Brain microvascular endothelial cell (primary cell): ENCODE results near the gene FOLR1.
"Not testable (repeated sequence)": the region's sequence is repeated elsewhere in the genome, so short reads cannot be mapped to it uniquely, and the experiment has no call there.

ENCODE experiments used
- DNase-seq: peaks from one replicate; pipeline ENCODE4 v3.0.0-alpha.2; 2020
- H3K27ac ChIP-seq: fragments of 250-450 bp; sonication (Bioruptor Pico); 2 replicates; pipeline ENCODE4 v1.5.1; 2020; ENCODE audit warnings: mild to moderate bottlenecking, moderate library complexity
- H3K27me3 ChIP-seq: fragments of 250-450 bp; sonication (Bioruptor Pico); replicated peaks from 2 replicates; pipeline ENCODE4 v1.5.1; 2020; ENCODE audit warnings: mild to moderate bottlenecking
- H3K36me3 ChIP-seq: fragments of 250-450 bp; sonication (Bioruptor Pico); replicated peaks from 2 replicates; pipeline ENCODE4 v1.5.1; 2020; ENCODE audit warnings: mild to moderate bottlenecking
- H3K4me3 ChIP-seq: 2 replicates; pipeline ENCODE4 v1.5.1; 2011; ENCODE audit warnings: low read depth, mild to moderate bottlenecking, control low read depth, low read length, moderate library complexity
- in situ Hi-C: cut with HindIII; loops from 2 replicates; pipeline ENCODE4 v1.10.0; 2017; ENCODE audit warnings: low sequenced_read_pairs, low pct_ligation_motif_present
- TF ChIP-seq, protein P1 (sequence below): IDR thresholded peaks from 2 replicates; pipeline ENCODE4 v1.5.1; 2011; ENCODE audit warnings: low read depth, mild to moderate bottlenecking, moderate library complexity, low read length, control low read depth, inconsistent platforms; ENCODE audit errors: missing control alignments

The FOLR1 gene

DNA sequence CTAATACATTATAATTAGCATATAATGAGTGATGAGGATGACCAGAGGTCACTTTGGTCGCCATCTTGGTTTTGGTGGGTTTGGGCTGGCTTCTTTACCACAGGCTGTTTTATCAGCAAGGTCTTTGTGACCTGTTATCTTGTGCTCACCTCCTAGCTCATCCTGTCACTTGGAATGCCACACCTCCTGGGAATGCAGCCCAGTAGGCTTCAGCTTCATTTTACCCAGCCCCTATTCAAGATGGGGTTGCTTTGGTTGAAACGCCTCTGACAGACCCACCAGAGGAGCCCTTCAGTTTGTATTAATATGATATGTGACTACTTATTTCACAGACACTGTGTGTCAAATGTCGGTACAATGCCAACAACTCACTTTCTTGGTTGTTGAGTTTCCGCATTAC lies 36.2 kb upstream of the FOLR1 start:
- Histone ChIP-seq H3K27ac (no peak overlapping the region), H3K36me3 (no peaks in the 10 kb centered on the region), H3K27me3 (peaks cover 4% of the 10 kb centered on the region), H3K4me3 (no peak overlapping the region)
- in situ Hi-C loops: no loop called here
- no peak for DNase-seq
- TF ChIP-seq, protein P1, sequence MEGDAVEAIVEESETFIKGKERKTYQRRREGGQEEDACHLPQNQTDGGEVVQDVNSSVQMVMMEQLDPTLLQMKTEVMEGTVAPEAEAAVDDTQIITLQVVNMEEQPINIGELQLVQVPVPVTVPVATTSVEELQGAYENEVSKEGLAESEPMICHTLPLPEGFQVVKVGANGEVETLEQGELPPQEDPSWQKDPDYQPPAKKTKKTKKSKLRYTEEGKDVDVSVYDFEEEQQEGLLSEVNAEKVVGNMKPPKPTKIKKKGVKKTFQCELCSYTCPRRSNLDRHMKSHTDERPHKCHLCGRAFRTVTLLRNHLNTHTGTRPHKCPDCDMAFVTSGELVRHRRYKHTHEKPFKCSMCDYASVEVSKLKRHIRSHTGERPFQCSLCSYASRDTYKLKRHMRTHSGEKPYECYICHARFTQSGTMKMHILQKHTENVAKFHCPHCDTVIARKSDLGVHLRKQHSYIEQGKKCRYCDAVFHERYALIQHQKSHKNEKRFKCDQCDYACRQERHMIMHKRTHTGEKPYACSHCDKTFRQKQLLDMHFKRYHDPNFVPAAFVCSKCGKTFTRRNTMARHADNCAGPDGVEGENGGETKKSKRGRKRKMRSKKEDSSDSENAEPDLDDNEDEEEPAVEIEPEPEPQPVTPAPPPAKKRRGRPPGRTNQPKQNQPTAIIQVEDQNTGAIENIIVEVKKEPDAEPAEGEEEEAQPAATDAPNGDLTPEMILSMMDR: no peak

DNA sequence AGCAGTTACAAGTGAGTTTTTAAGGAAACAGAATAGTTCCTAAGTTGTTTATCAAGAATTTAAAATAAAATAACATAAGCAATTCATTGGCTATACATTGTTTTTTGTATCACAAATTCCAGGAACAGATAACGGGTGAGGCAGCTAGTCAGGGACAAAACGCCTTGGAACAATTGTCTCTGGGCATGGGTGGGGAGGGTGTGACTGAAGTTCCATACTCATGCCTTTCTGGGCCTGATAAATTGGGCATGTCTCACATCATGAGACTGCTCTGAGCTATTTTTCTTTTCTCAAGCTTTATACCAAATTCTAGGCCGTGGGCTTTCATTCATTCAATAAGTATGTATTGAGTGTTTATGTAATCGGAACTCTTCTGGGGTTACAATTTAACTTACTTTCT lies 34.8 kb upstream of the FOLR1 start:
- TF ChIP-seq, protein P1: no peak
- in situ Hi-C loops: no loop called here

DNA sequence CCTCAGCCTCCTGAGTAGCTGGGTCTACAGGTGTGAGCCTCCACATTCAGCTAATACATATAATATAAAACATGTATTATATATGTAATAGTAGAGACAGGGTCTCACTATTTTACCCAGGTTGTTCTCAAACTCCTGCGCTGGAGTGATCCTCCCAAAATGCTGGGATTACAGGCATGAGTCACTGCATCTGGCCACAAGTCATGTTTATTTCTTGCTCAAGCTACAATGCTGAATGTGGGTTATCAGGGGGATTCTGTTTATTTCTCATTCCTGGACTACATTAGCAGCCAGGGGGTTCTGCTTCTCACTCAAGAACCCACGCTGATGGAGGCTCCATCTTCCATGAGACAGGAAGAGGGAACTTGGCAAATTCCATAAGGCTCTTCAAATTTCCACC lies 31.6 kb upstream of the FOLR1 start:
- Histone ChIP-seq H3K36me3 (no peaks in the 10 kb centered on the region), H3K4me3 (no peak overlapping the region), H3K27me3 (peaks cover 4% of the 10 kb centered on the region), H3K27ac (no peak overlapping the region)
- DNase-seq: no peak
- TF ChIP-seq, protein P1: no peak
- in situ Hi-C loops: no loop called here

More for the DNA sequence above, 34.8 kb upstream of the FOLR1 start:
- H3K4me3 ChIP-seq: no peak overlapping the region
- no peak for DNase-seq
- no peaks in the 10 kb centered on the region for H3K36me3 ChIP-seq
- no peak overlapping the region for H3K27ac ChIP-seq
- peaks cover 4% of the 10 kb centered on the region for H3K27me3 ChIP-seq

DNA sequence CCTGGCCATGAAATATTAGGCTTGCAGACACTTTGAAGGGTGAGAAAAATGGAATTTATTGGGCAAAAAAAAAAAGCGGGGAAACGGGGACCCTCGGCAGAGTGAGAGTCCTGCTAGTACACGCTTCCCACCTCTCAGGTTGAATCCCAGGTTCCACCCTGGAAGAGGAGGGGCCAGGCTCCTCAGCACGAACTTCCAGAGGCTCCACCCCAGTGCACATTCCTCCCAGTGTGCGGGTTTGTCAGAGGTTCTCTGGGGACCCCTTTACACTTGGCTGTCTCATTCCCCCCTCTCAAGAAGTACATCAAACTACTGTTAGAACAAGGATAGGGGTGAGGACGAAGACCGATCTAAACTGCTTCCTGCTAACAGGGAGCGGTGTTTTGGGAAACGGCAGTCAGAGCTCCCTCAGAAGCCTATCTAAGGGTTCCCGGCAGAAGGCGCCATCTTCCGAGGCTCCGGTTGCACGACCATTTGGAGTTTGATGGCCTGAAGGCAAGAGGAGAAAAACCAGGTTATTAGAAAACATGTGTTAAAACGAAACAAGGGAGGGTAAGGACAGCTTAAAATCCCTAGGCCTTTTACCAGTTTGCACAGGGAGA lies 28.9 kb upstream of the FOLR1 start:
- DNase-seq: no peak
- Histone ChIP-seq H3K36me3 (no peaks in the 10 kb centered on the region), H3K27me3 (peaks cover 4% of the 10 kb centered on the region)

DNA sequence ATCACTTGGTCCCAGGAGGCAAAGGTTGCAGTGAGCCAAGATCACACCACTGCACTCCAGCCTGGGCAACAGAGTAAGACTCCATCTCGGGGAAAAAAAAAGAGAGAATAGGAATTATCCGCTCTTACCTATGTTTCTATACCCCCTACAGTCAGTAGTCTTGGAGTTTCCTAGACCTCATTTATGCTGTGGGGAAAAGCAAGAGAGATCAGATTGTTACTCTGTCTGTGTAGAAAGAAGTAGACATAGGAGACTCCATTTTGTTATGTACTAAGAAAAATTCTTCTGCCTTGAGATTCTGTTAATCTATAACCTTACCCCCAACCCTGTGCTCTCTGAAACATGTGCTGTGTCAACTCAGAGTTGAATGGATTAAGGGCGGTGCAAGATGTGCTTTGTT lies 27.8 kb upstream of the FOLR1 start:
- in situ Hi-C loops, H3K27ac ChIP-seq, H3K4me3 ChIP-seq, H3K36me3 ChIP-seq, H3K27me3 ChIP-seq, DNase-seq: not testable (repeated sequence)

More for the DNA sequence above, 28.9 kb upstream of the FOLR1 start:
- Histone ChIP-seq H3K27ac (no peak overlapping the region), H3K4me3 (no peak overlapping the region)
- in situ Hi-C loops: no loop called here
- TF ChIP-seq, protein P1: no peak

DNA sequence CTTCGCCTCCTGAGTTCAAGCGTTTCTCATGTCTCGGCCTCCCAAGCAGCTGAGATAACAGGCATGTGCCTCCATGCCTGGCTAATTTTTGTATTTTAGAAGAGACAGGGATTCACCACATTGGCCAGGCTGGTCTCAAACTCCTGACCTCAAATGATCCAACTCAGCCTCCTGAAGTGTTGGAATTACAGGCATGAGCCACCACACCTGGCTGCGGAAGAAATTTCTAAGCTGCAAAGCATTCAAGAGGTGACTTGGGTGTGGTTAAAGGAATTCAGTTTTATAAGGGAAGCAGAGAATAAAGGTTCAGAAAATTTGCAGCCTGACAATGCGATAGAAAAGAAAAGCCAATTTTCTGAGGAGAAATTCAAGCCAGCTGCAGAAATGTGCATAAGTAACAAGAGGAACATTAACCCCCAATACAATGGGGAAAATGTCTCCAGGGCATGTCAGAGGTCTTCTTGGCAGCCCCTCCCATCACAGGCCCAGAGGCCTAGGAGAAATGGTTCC lies 22.8 kb upstream of the FOLR1 start:
- H3K36me3 ChIP-seq, in situ Hi-C loops, H3K27me3 ChIP-seq, H3K27ac ChIP-seq, DNase-seq, H3K4me3 ChIP-seq: not testable (repeated sequence)

DNA sequence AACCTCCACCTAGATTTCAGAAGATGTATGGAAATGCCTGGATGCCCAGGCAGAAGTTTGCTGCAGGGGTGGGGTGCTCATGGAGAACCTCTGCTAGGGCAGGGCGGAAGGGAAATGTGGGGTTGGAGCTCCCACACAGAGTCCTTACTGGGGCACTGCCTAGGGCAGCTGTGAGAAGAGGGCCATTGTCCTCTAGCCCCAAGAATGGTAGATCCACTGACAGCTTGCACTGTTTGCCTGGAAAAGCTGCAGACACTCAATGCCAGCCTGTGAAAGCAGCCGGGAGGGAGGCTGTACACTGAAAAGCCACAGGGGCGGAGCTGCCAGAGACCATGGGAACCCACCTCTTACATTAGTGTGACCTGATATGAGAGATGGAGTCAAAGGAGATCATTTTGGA lies 22.2 kb upstream of the FOLR1 start:
- H3K36me3 ChIP-seq, H3K27me3 ChIP-seq, DNase-seq, H3K27ac ChIP-seq, in situ Hi-C loops, H3K4me3 ChIP-seq: not testable (repeated sequence)

DNA sequence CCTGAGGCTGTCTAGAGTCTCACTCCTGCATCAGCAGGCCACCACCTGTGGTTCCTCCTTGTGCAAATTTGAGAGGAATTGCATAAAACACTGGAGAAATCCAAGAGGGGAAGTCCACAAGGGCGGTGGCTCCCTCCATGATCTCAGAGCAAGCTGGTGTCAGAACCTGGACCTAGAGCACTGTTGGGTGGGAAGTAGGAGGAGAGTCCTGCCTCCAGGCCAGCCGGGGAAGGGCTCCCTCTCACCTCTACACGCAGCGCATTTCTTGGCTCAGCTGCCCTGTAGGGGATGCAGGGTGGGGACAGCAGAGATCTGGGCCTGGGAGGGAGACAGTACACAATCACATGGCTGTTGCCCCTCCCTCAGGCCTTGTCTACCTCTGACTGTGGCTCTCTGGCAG lies 19.9 kb upstream of the FOLR1 start:
- H3K36me3 ChIP-seq, DNase-seq, in situ Hi-C loops, H3K4me3 ChIP-seq, H3K27ac ChIP-seq, H3K27me3 ChIP-seq: not testable (repeated sequence)
